CMK (cell line): ENCODE results near the gene APOL6.
"Not testable (repeated sequence)": the region's sequence is repeated elsewhere in the genome, so short reads cannot be mapped to it uniquely, and the experiment has no call there.

ENCODE experiments used
- DNase-seq: peaks from one replicate; pipeline ENCODE4 v3.0.0-alpha.2; 2010; ENCODE audit warnings: low read depth

The APOL6 gene

GRCh38 chr22:35618427-35619223 is 29.6 kb upstream of the APOL6 start:
- no peak for DNase-seq

GRCh38 chr22:35619336-35620094 is 28.7 kb upstream of the APOL6 start:
- DNase-seq, result no peak

- DNase-seq, result no peak
Observed at GRCh38 chr22:35620624-35621251, 27.5 kb upstream of the APOL6 start.

- DNase-seq, result no peak
Observed at GRCh38 chr22:35621451-35621850, 26.8 kb upstream of the APOL6 start.

- no peak for DNase-seq
Observed at GRCh38 chr22:35622191-35622913, 25.9 kb upstream of the APOL6 start.

- not testable (repeated sequence) for DNase-seq
Observed at GRCh38 chr22:35623885-35624284, 24.4 kb upstream of the APOL6 start.

- DNase-seq, result no peak
Observed at GRCh38 chr22:35624547-35624946, 23.7 kb upstream of the APOL6 start.

- no peak for DNase-seq
Observed at GRCh38 chr22:35625763-35626432, 22.3 kb upstream of the APOL6 start.

GRCh38 chr22:35627267-35628041 is 20.8 kb upstream of the APOL6 start:
- no peak for DNase-seq

- no peak for DNase-seq
Observed at GRCh38 chr22:35628732-35629131, 19.5 kb upstream of the APOL6 start.

GRCh38 chr22:35629406-35630216 is 18.6 kb upstream of the APOL6 start:
- no peak for DNase-seq

- DNase-seq, result no peak
Observed at GRCh38 chr22:35630387-35630793, 17.9 kb upstream of the APOL6 start.

GRCh38 chr22:35630891-35631290 is 17.4 kb upstream of the APOL6 start:
- no peak for DNase-seq

GRCh38 chr22:35631597-35631996 is 16.6 kb upstream of the APOL6 start:
- DNase-seq, result peak; percentile 45

GRCh38 chr22:35632935-35633334 is 15.3 kb upstream of the APOL6 start:
- no peak for DNase-seq

- DNase-seq, result no peak
Observed at GRCh38 chr22:35633520-35633919, 14.7 kb upstream of the APOL6 start.

- peak; percentile 34 for DNase-seq
Observed at GRCh38 chr22:35634015-35634414, 14.2 kb upstream of the APOL6 start.

GRCh38 chr22:35634943-35635540 is 13.2 kb upstream of the APOL6 start:
- DNase-seq, result no peak

- no peak for DNase-seq
Observed at GRCh38 chr22:35637254-35637653, 11.0 kb upstream of the APOL6 start.

GRCh38 chr22:35638001-35638400 is 10.2 kb upstream of the APOL6 start:
- DNase-seq, result no peak
